C4-2B (cell line): Measurements from ENCODE around the gene PADI1.

Experiments
- CTCF ChIP-seq: fragments of 450-650 bp; conservative IDR thresholded peaks from 2 replicates; pipeline ENCODE4 v1.5.1; 2017; ENCODE audit warnings: mild to moderate bottlenecking
- ZFX ChIP-seq: fragments of 450-650 bp; IDR thresholded peaks from 2 replicates; pipeline ENCODE4 v1.6.1; 2017

- TF ChIP-seq CTCF = no peak
- no peak for TF ChIP-seq ZFX
These were observed 74.3 kb downstream of the PADI1 start for GRCh38 chr1:17278996-17279830.
